Kidney (tissue), 14 donors: ENCODE measurements around the gene BACH2. TPM values are rescaled to one million over a fixed set of nuclear protein-coding genes. Genes with fewer than 3 reads are reported as not detected.

ENCODE experiments used
- DNase-seq, 5 donors: peaks; one replicate each; pipeline ENCODE4 v3.0.0-alpha.2; 2013 to 2020
- FAIRE-seq: peaks from 2 replicates; lab custom pipeline; 2012; peaks lifted over from hg19 to GRCh38; lab: Jason Lieb, UNC
- H3K27ac ChIP-seq, 2 donors: one replicate each; pipeline ENCODE4 v1.7.0; 2013; ENCODE audit warnings: low read depth in 2 of 2, low read length in 2 of 2, inconsistent platforms in 1 of 2
- H3K27me3 ChIP-seq: one replicate; pipeline ENCODE4 v1.7.1; 2013; ENCODE audit warnings: low read length, inconsistent platforms; ENCODE audit not compliant: control insufficient read depth, insufficient read depth
- H3K36me3 ChIP-seq, 3 donors: one replicate each; pipeline versions ENCODE4 v1.7.0 to v1.7.1; 2013; ENCODE audit warnings: low read length in 3 of 3, control low read depth in 1 of 3, inconsistent platforms in 1 of 3; ENCODE audit not compliant: insufficient read depth in 3 of 3, control insufficient read depth in 2 of 3
- H3K4me1 ChIP-seq, 3 donors: one replicate each; pipeline versions ENCODE4 v1.7.0 to v1.7.1; 2013; ENCODE audit warnings: low read length in 3 of 3, inconsistent platforms in 1 of 3, low read depth in 1 of 3; ENCODE audit not compliant: control insufficient read depth in 2 of 3, insufficient read depth in 2 of 3
- H3K4me3 ChIP-seq, 3 donors: one replicate each; pipeline versions ENCODE4 v1.7.0 to v1.8.1; 2013; ENCODE audit warnings: low read length in 3 of 3, control low read depth in 1 of 3, inconsistent platforms in 1 of 3
- H3K9ac ChIP-seq, 3 donors: one replicate each; pipeline versions ENCODE4 v1.7.0 to v1.7.1; 2013; ENCODE audit warnings: low read length in 3 of 3, control low read depth in 1 of 3, inconsistent platforms in 1 of 3
- H3K9me3 ChIP-seq, 3 donors: one replicate each; pipeline versions ENCODE4 v1.7.0 to v1.7.1; 2013; ENCODE audit warnings: low read length in 3 of 3, control low read depth in 1 of 3, inconsistent platforms in 1 of 3; ENCODE audit not compliant: control insufficient read depth in 2 of 3, insufficient read depth in 1 of 3
- CTCF ChIP-seq: IDR thresholded peaks from 3 replicates; pipeline ENCODE4 v1.5.1; 2012; ENCODE audit warnings: mild to moderate bottlenecking, moderate library complexity, borderline replicate concordance; ENCODE audit not compliant: insufficient read depth; ENCODE audit errors: extremely low read depth
- intact Hi-C: fragments of 100-400 bp; cut with DNase I; formaldehyde crosslinking; loops from one replicate; pipeline ENCODE4 v1.11.1; 2022
- polyA plus RNA-seq: library from polyadenylated mRNA; stranded (reverse); fragments of 350-450 nt; fragmentation: Illumina TruSeq; extraction: RNeasy Lipid Tissue Mini Kit (QIAGEN cat#74804); gene quantifications from one replicate; pipeline ENCODE4 v1.2.3, GENCODE V29; 2014; ENCODE audit warnings: low read depth, low replicate concordance; ENCODE audit not compliant: insufficient read depth
- total RNA-seq: library from RNA; stranded (reverse); fragmentation: NEBNext Ultra II Directional; extraction: Animal tissue kit (Norgen Biotek cat#: 25700); gene quantifications from one replicate; pipeline ENCODE4 v1.2.1, GENCODE V29; 2021
- donor health status: control.
- donor health status: control.
- donor health status: control.
- donor health status: control.
- donor health status: control.
- donor health status: DM: yes; HTN: yes; CAD: no.
- donor health status: Normal renal cell carcinoma (clear cell type).

Gene BACH2
- total and polyA plus RNA-seq, 2 donors from 2014 or later, result 0.32 to 6.9 TPM

GRCh38 chr6:90286884-90287488 lies 9.7 kb downstream of the BACH2 start:
- Histone ChIP-seq H3K27ac (no peak overlapping the region), H3K4me1 (peaks cover 5 to 13% (median 5%) of the 10 kb centered on the region in 3 donors), H3K9me3 (no peaks in the 10 kb centered on the region), H3K4me3 (no peak overlapping the region), H3K27me3 (no peaks in the 10 kb centered on the region), H3K9ac (no peak overlapping the region), H3K36me3 (no peaks in the 10 kb centered on the region)
- FAIRE-seq (no peak), DNase-seq (peak in 4 of 5 donors; percentile 49 to 53 (median 51))
- intact Hi-C loops, result no loop called here
- peak; percentile 49 for TF ChIP-seq CTCF

- Histone ChIP-seq H3K9ac (peak overlapping the region in 1 of 3 donors; percentile 76), H3K27ac (peak overlapping the region; percentile 55 to 60), H3K4me3 (peak overlapping the region; percentile 19 to 46 (median 25)), H3K27me3 (no peaks in the 10 kb centered on the region), H3K36me3 (no peaks in the 10 kb centered on the region), H3K4me1 (peaks cover 5 to 13% (median 5%) of the 10 kb centered on the region in 3 donors), H3K9me3 (no peaks in the 10 kb centered on the region)
- intact Hi-C loops, result no loop called here
- DNase-seq, result peak; percentile 86 to 94 (median 91)
- no peak for TF ChIP-seq CTCF
- FAIRE-seq, result peak; percentile 70
These were observed 10.8 kb downstream of the BACH2 start for GRCh38 chr6:90285611-90286381.

- H3K27ac ChIP-seq, result peak overlapping the region; percentile 55 to 60
- TF ChIP-seq CTCF, result no peak
- no peak for FAIRE-seq
These were observed 11.6 kb downstream of the BACH2 start for GRCh38 chr6:90285042-90285481.

More at GRCh38 chr6:90285042-90285481, 11.6 kb downstream of the BACH2 start:
- Histone ChIP-seq H3K9me3 (no peaks in the 10 kb centered on the region), H3K9ac (peak overlapping the region in 1 of 3 donors; percentile 76), H3K27me3 (no peaks in the 10 kb centered on the region), H3K4me1 (peaks cover 5 to 13% (median 5%) of the 10 kb centered on the region in 3 donors), H3K4me3 (peak overlapping the region in 2 of 3 donors; percentile 25 to 46), H3K36me3 (no peaks in the 10 kb centered on the region)
- intact Hi-C loops, result no loop called here
- DNase-seq, result peak in 2 of 5 donors; percentile 61 to 71
